ENCODE measurements around the gene SAMD13.

SAMD13 gene

GRCh38 chr1:84300501-84300900 lies 1.0 kb upstream of the SAMD13 start:
- Histone ChIP-seq H3K36me3 (ENCODE audit: low read length) (no peaks in the 10 kb centered on the region), H3K9me3 (ENCODE audit: insufficient read depth, low read length) (no peaks in the 10 kb centered on the region; the same call in 1 of the 2 replicates), H3F3A (ENCODE audit: insufficient read depth) (peaks cover 33% of the 10 kb centered on the region), H3K79me2 (ENCODE audit: insufficient read depth, low read length) (no peaks in the 10 kb centered on the region), H3K9me2 (replicated peaks; ENCODE audit: insufficient read depth, low read length) (no peaks in the 10 kb centered on the region), H3K4me3 (ENCODE audit: insufficient read depth, low read length, poor library complexity, severe bottlenecking) (peak overlapping the region; percentile 52), H3K27ac (ENCODE audit: low read depth, low read length) (peak overlapping the region; percentile 79), H2AFZ (ENCODE audit: low read depth, low read length, severe bottlenecking) (peak overlapping the region; percentile 92), H4K20me1 (ENCODE audit: low read depth, low read length) (no peaks in the 10 kb centered on the region), H3K9ac (ENCODE audit: low read length) (peak overlapping the region; percentile 44; the same call in 1 of the 2 replicates), H3K4me2 (ENCODE audit: low read depth, low read length, poor library complexity, severe bottlenecking) (peak overlapping the region; percentile 98), H3K27me3 (ENCODE audit: low read length) (no peaks in the 10 kb centered on the region)
- TF ChIP-seq EZH2phosphoT487 (conservative IDR thresholded peaks at IDR 0.05; ENCODE audit: low read length): no peak
- TF ChIP-seq, protein P1, sequence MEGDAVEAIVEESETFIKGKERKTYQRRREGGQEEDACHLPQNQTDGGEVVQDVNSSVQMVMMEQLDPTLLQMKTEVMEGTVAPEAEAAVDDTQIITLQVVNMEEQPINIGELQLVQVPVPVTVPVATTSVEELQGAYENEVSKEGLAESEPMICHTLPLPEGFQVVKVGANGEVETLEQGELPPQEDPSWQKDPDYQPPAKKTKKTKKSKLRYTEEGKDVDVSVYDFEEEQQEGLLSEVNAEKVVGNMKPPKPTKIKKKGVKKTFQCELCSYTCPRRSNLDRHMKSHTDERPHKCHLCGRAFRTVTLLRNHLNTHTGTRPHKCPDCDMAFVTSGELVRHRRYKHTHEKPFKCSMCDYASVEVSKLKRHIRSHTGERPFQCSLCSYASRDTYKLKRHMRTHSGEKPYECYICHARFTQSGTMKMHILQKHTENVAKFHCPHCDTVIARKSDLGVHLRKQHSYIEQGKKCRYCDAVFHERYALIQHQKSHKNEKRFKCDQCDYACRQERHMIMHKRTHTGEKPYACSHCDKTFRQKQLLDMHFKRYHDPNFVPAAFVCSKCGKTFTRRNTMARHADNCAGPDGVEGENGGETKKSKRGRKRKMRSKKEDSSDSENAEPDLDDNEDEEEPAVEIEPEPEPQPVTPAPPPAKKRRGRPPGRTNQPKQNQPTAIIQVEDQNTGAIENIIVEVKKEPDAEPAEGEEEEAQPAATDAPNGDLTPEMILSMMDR (IDR thresholded peaks at IDR 0.05; ENCODE audit: insufficient read depth, low read length, poor library complexity, severe bottlenecking): no peak

DNA sequence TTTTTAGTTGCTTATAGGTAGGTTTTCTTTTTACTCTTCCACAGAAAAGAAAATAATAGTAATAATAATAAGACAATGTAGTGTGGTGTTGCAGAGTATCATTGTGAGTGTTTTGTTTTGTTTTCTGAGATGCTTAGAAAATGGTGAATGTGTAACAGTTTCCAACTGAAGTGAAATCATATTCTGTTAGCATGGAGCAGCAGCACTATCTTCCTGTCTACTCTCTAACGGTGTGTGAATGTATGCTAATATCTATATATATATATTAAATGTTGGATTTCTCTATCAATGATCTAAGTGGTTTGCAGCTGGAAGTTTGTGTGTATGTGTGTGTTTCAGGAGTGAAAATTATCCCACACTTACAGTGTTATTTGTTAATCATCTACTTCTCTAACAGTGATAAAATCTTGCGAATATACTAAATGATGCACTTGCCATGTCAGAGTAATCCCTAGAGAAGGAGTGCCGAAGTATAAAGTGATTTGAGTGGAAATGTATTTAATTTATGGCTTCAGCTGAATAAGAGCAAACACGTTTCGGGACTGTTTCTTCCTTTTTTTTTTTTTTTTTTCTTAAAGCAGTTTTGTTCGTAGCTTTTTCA lies 377 bp downstream of the SAMD13 start:
- Histone ChIP-seq H3K4me2 (ENCODE audit: low read depth, low read length, poor library complexity, severe bottlenecking) (peak overlapping the region; percentile 98), H3K27me3 (ENCODE audit: low read length) (no peaks in the 10 kb centered on the region), H3K4me3 (ENCODE audit: insufficient read depth, low read length, poor library complexity, severe bottlenecking) (peak overlapping the region; percentile 52), H3F3A (ENCODE audit: insufficient read depth) (peaks cover 33% of the 10 kb centered on the region), H3K27ac (ENCODE audit: low read depth, low read length) (peak overlapping the region; percentile 79), H2AFZ (ENCODE audit: low read depth, low read length, severe bottlenecking) (peak overlapping the region; percentile 92), H3K79me2 (ENCODE audit: insufficient read depth, low read length) (no peaks in the 10 kb centered on the region), H3K9ac (ENCODE audit: low read length) (peak overlapping the region; percentile 44), H3K36me3 (ENCODE audit: low read length) (no peaks in the 10 kb centered on the region), H3K9me3 (ENCODE audit: insufficient read depth, low read length) (no peaks in the 10 kb centered on the region), H4K20me1 (ENCODE audit: low read depth, low read length) (no peaks in the 10 kb centered on the region), H3K9me2 (replicated peaks; ENCODE audit: insufficient read depth, low read length) (no peaks in the 10 kb centered on the region)
- no peak for TF ChIP-seq EZH2phosphoT487 (conservative IDR thresholded peaks at IDR 0.05; ENCODE audit: low read length)
- TF ChIP-seq, protein P1 (IDR thresholded peaks at IDR 0.05; ENCODE audit: insufficient read depth, low read length, poor library complexity, severe bottlenecking): no peak

DNA sequence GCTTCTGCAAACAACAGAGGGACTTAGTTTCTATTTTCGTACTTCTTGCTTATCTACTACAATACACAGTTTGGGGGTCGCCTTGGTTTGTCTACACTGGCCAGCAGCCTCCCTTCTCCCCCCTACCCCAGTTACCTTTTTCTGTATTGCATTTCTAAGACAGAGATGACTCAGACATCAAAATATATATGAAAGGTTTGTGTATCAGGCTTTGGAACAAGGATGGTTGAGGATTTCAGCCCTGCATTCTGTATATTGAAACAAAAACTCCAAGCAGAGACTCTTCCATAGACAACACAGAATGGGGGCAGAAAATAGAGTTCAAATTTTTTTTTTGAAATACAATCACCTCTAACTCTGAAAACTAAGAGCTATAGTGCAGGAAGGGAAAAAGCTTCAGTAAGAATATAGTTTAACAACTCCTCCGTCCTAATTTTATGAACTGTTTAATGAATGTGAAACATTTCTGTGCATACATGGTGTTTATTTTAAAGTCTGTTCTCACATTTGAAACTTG lies 1.9 kb downstream of the SAMD13 start:
- no peaks in the 10 kb centered on the region for H3K9me2 ChIP-seq (replicated peaks; ENCODE audit: insufficient read depth, low read length)
- no peaks in the 10 kb centered on the region for H3K27me3 ChIP-seq (ENCODE audit: low read length)
- peaks cover 33% of the 10 kb centered on the region for H3F3A ChIP-seq (ENCODE audit: insufficient read depth)
- TF ChIP-seq EZH2phosphoT487 (conservative IDR thresholded peaks at IDR 0.05; ENCODE audit: low read length): no peak
- TF ChIP-seq, protein P1 (IDR thresholded peaks at IDR 0.05; ENCODE audit: insufficient read depth, low read length, poor library complexity, severe bottlenecking): no peak
- H3K9ac ChIP-seq (ENCODE audit: low read length): peak overlapping the region; percentile 44
- H4K20me1 ChIP-seq (ENCODE audit: low read depth, low read length): no peaks in the 10 kb centered on the region
- no peaks in the 10 kb centered on the region for H3K79me2 ChIP-seq (ENCODE audit: insufficient read depth, low read length)
- H2AFZ ChIP-seq (ENCODE audit: low read depth, low read length, severe bottlenecking): peak overlapping the region; percentile 92
- no peak overlapping the region for H3K27ac ChIP-seq (ENCODE audit: low read depth, low read length)
- peak overlapping the region; percentile 52 for H3K4me3 ChIP-seq (ENCODE audit: insufficient read depth, low read length, poor library complexity, severe bottlenecking)
- no peaks in the 10 kb centered on the region for H3K36me3 ChIP-seq (ENCODE audit: low read length)
- H3K9me3 ChIP-seq (ENCODE audit: insufficient read depth, low read length): no peaks in the 10 kb centered on the region
- peak overlapping the region; percentile 98 for H3K4me2 ChIP-seq (ENCODE audit: low read depth, low read length, poor library complexity, severe bottlenecking)

All from SU-DHL-6 (cell line).